Stomach (tissue), 4 donors: ENCODE measurements around the gene TRIM43B.
"Not testable (repeated sequence)": the region's sequence is repeated elsewhere in the genome, so short reads cannot be mapped to it uniquely, and the experiment has no call there.

Source experiments
- EP300 ChIP-seq: sonication (generic); formaldehyde crosslinking; IDR thresholded peaks from one replicate; pipeline ENCODE4 v1.6.1; 2017; ENCODE audit warnings: antibody characterized with exemption
- POLR2AphosphoS5 ChIP-seq, 3 donors: sonication (generic); formaldehyde crosslinking; IDR thresholded peaks; one replicate each; pipeline ENCODE4 v1.6.1; 2016; ENCODE audit warnings: antibody characterized with exemption in 3 of 3
- TF ChIP-seq, protein P1 (sequence below), 7 experiments: fragments of 450-650 bp in 4 of 7; fragments of 200-600 bp in 3 of 7; sonication (generic) in 3 of 7; IDR thresholded peaks; one replicate each; pipeline ENCODE4 v1.5.1; 2016 to 2019; ENCODE audit warnings: antibody characterized with exemption in 7 of 7, control low read depth in 2 of 7, mild to moderate bottlenecking in 1 of 7

DNA sequence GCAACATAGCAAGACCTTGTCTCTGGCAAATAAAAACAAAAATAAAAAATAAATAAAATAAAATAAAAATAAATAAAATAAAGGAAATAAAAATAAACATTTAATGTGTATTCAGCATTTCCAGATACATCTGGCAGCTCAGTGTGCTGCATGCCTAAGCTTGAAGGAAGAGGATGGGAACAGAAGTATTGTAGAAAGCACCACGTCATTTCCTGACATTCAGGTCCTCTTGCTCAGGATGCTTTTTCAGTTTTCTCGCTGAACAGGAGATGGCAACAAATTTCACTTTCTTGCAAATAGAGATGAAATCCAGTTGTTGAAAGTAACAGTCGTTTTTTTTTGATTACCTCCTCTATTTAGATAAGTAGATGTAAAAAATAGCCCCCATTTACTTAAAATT, 21.3 kb downstream of the TRIM43B start:
- TF ChIP-seq, protein P1, sequence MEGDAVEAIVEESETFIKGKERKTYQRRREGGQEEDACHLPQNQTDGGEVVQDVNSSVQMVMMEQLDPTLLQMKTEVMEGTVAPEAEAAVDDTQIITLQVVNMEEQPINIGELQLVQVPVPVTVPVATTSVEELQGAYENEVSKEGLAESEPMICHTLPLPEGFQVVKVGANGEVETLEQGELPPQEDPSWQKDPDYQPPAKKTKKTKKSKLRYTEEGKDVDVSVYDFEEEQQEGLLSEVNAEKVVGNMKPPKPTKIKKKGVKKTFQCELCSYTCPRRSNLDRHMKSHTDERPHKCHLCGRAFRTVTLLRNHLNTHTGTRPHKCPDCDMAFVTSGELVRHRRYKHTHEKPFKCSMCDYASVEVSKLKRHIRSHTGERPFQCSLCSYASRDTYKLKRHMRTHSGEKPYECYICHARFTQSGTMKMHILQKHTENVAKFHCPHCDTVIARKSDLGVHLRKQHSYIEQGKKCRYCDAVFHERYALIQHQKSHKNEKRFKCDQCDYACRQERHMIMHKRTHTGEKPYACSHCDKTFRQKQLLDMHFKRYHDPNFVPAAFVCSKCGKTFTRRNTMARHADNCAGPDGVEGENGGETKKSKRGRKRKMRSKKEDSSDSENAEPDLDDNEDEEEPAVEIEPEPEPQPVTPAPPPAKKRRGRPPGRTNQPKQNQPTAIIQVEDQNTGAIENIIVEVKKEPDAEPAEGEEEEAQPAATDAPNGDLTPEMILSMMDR (IDR thresholded peaks at IDR 0.05): not testable (repeated sequence)
- TF ChIP-seq POLR2AphosphoS5 (IDR thresholded peaks at IDR 0.05); EP300: not testable (repeated sequence)
